Measurements from ENCODE around the gene DMD. TPM values are rescaled to one million over a fixed set of nuclear protein-coding genes. Genes with fewer than 3 reads are reported as not detected.

DMD gene
- total and polyA plus RNA-seq, 2 donors (not counting 1 experiment from before 2014, with no cell fraction given) = 2.0 to 51.8 TPM

GRCh38 chrX:32533848-32534247 is 677.5 kb downstream of the DMD start:
- Histone ChIP-seq H3K4me2 (replicated peaks; ENCODE audit: low read depth, low read length, poor library complexity, severe bottlenecking) (no peak overlapping the region), H3K79me2 (ENCODE audit: control insufficient read depth, insufficient read depth, low read length) (no peaks in the 10 kb centered on the region), H3K27me3 (replicated peaks in 1 of 4; ENCODE audit: control extremely low read depth in 1 of 4, control insufficient read depth in 3 of 4, insufficient read depth in 4 of 4, low read length in 3 of 4) (no peaks in the 10 kb centered on the region), H4K20me1 (ENCODE audit: control insufficient read depth, insufficient read depth, low read length, poor library complexity, severe bottlenecking) (no peaks in the 10 kb centered on the region), H3K9me3 (ENCODE audit: control extremely low read depth in 1 of 3, control insufficient read depth in 2 of 3, insufficient read depth in 1 of 3, low read length in 2 of 3) (no peaks in the 10 kb centered on the region), H3K4me1 (ENCODE audit: control insufficient read depth in 2 of 2, insufficient read depth in 2 of 2, low read length in 2 of 2) (no peaks in the 10 kb centered on the region), H3K36me3 (replicated peaks in 1 of 2; ENCODE audit: control extremely low read depth in 1 of 2, control insufficient read depth in 1 of 2, extremely low read depth in 1 of 2, insufficient read depth in 2 of 2, low read length in 1 of 2) (no peaks in the 10 kb centered on the region), H3K27ac (ENCODE audit: low read length in 2 of 2) (no peak overlapping the region), H3K9ac (ENCODE audit: low read length) (no peak overlapping the region), H3K4me3 (ENCODE audit: control extremely low read depth in 1 of 5, extremely low read depth in 1 of 5, insufficient read depth in 1 of 5, low read depth in 2 of 5, low read length in 4 of 5) (no peak overlapping the region), H2AFZ (ENCODE audit: insufficient read depth, low read depth, low read length, poor library complexity, severe bottlenecking) (no peak overlapping the region)
- Mint-ChIP-seq H3K4me3 (no peak overlapping the region), H3K9me3 (ENCODE audit: insufficient read depth) (no peaks in the 10 kb centered on the region), H3K4me1 (no peaks in the 10 kb centered on the region), H3K27ac (no peak overlapping the region), H3K27me3 (no peaks in the 10 kb centered on the region)
- ATAC-seq (ENCODE audit: low read depth) (no peak), DNase-seq (no peak)
- intact Hi-C loops (cut with micrococcal nuclease) = no loop called here
- POLR2A ChIA-PET = no interaction called here
- TF ChIP-seq CTCF (IDR thresholded peaks at IDR 0.05) (no peak), EZH2 (IDR thresholded peaks at IDR 0.05; ENCODE audit: borderline replicate concordance, insufficient read depth, low read depth, low read length, poor library complexity, severe bottlenecking) (no peak)
- WGBS (ENCODE audit: insufficient coverage) = 80% methylated on average over 1 of the region's 4 CpGs
- CTCF ChIA-PET = no interaction called here

- H3K9me3 ChIP-seq (ENCODE audit: control extremely low read depth in 1 of 3, control insufficient read depth in 2 of 3, insufficient read depth in 1 of 3, low read length in 2 of 3) = no peaks in the 10 kb centered on the region
- H2AFZ ChIP-seq (ENCODE audit: insufficient read depth, low read depth, low read length, poor library complexity, severe bottlenecking) = no peak overlapping the region
- H3K27ac ChIP-seq (ENCODE audit: low read length in 2 of 2) = no peak overlapping the region
- Mint-ChIP-seq H3K9me3 (ENCODE audit: insufficient read depth) (no peaks in the 10 kb centered on the region), H3K27ac (no peak overlapping the region), H3K4me1 (no peaks in the 10 kb centered on the region), H3K4me3 (no peak overlapping the region), H3K27me3 (no peaks in the 10 kb centered on the region)
- H3K27me3 ChIP-seq (replicated peaks in 1 of 4; ENCODE audit: control extremely low read depth in 1 of 4, control insufficient read depth in 3 of 4, insufficient read depth in 4 of 4, low read length in 3 of 4) = no peaks in the 10 kb centered on the region
- intact Hi-C loops (cut with micrococcal nuclease) = no loop called here
- H3K36me3 ChIP-seq (replicated peaks in 1 of 2; ENCODE audit: control extremely low read depth in 1 of 2, control insufficient read depth in 1 of 2, extremely low read depth in 1 of 2, insufficient read depth in 2 of 2, low read length in 1 of 2) = no peaks in the 10 kb centered on the region
- no CpG with 5 or more reads among the region's 4 CpGs for WGBS (ENCODE audit: insufficient coverage)
- H3K4me3 ChIP-seq (ENCODE audit: control extremely low read depth in 1 of 5, extremely low read depth in 1 of 5, insufficient read depth in 1 of 5, low read depth in 2 of 5, low read length in 4 of 5) = no peak overlapping the region
- POLR2A ChIA-PET = no interaction called here
- TF ChIP-seq CTCF (IDR thresholded peaks at IDR 0.05) (no peak), EZH2 (IDR thresholded peaks at IDR 0.05; ENCODE audit: borderline replicate concordance, insufficient read depth, low read depth, low read length, poor library complexity, severe bottlenecking) (no peak)
- no peak for ATAC-seq (ENCODE audit: low read depth)
- H3K79me2 ChIP-seq (ENCODE audit: control insufficient read depth, insufficient read depth, low read length) = no peaks in the 10 kb centered on the region
- no peaks in the 10 kb centered on the region for H3K4me1 ChIP-seq (ENCODE audit: control insufficient read depth in 2 of 2, insufficient read depth in 2 of 2, low read length in 2 of 2)
- CTCF ChIA-PET = no interaction called here
- no peak overlapping the region for H3K9ac ChIP-seq (ENCODE audit: low read length)
- H3K4me2 ChIP-seq (replicated peaks; ENCODE audit: low read depth, low read length, poor library complexity, severe bottlenecking) = no peak overlapping the region
- H4K20me1 ChIP-seq (ENCODE audit: control insufficient read depth, insufficient read depth, low read length, poor library complexity, severe bottlenecking) = no peaks in the 10 kb centered on the region
- no peak for DNase-seq
Measured at GRCh38 chrX:32532262-32532661, 679.1 kb downstream of the DMD start.
